ENCODE measurements around the gene PATL2. TPM values are rescaled to one million over a fixed set of nuclear protein-coding genes. Genes with fewer than 3 reads are reported as not detected.

PATL2 gene
- total RNA-seq, 1 donor = 1.8 TPM

DNA sequence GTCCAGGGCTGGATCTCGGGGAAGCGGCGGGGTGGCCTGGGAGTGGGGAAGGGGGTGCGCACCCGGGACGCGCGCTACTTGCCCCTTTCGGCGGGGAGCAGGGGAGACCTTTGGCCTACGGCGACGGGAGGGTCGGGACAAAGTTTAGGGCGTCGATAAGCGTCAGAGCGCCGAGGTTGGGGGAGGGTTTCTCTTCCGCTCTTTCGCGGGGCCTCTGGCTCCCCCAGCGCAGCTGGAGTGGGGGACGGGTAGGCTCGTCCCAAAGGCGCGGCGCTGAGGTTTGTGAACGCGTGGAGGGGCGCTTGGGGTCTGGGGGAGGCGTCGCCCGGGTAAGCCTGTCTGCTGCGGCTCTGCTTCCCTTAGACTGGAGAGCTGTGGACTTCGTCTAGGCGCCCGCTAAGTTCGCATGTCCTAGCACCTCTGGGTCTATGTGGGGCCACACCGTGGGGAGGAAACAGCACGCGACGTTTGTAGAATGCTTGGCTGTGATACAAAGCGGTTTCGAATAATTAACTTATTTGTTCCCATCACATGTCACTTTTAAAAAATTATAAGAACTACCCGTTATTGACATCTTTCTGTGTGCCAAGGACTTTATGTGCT, 721 bp upstream of the PATL2 start:
- H4K20me1 ChIP-seq (ENCODE audit: insufficient read depth, low read length) = peaks cover 50% of the 10 kb centered on the region
- peak overlapping the region; percentile 100 for H3K4me3 ChIP-seq (ENCODE audit: insufficient read depth, low read length)
- peaks cover 22% of the 10 kb centered on the region for H3K36me3 ChIP-seq (ENCODE audit: insufficient read depth, low read length)
- H3K4me2 ChIP-seq (ENCODE audit: insufficient read depth, low read length) = peak overlapping the region; percentile 96
- TF ChIP-seq, protein P1, sequence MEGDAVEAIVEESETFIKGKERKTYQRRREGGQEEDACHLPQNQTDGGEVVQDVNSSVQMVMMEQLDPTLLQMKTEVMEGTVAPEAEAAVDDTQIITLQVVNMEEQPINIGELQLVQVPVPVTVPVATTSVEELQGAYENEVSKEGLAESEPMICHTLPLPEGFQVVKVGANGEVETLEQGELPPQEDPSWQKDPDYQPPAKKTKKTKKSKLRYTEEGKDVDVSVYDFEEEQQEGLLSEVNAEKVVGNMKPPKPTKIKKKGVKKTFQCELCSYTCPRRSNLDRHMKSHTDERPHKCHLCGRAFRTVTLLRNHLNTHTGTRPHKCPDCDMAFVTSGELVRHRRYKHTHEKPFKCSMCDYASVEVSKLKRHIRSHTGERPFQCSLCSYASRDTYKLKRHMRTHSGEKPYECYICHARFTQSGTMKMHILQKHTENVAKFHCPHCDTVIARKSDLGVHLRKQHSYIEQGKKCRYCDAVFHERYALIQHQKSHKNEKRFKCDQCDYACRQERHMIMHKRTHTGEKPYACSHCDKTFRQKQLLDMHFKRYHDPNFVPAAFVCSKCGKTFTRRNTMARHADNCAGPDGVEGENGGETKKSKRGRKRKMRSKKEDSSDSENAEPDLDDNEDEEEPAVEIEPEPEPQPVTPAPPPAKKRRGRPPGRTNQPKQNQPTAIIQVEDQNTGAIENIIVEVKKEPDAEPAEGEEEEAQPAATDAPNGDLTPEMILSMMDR (IDR thresholded peaks at IDR 0.05; ENCODE audit: extremely low read depth, low read depth, low read length) = no peak
- DNase-seq (ENCODE audit: insufficient read length, low spot score, missing footprints) = no peak
- H3K27ac ChIP-seq (ENCODE audit: low read depth, low read length) = peak overlapping the region; percentile 92
- no peaks in the 10 kb centered on the region for H3K9me3 ChIP-seq (ENCODE audit: low read depth, low read length)
- peaks cover 17% of the 10 kb centered on the region for H3K4me1 ChIP-seq (ENCODE audit: insufficient read depth, low read length)
- peak overlapping the region; percentile 83 for H2AFZ ChIP-seq (ENCODE audit: low read length)
- no peaks in the 10 kb centered on the region for H3K27me3 ChIP-seq (ENCODE audit: insufficient read depth, low read length)
- peaks cover 61% of the 10 kb centered on the region for H3K79me2 ChIP-seq (ENCODE audit: insufficient read depth, low read length)

DNA sequence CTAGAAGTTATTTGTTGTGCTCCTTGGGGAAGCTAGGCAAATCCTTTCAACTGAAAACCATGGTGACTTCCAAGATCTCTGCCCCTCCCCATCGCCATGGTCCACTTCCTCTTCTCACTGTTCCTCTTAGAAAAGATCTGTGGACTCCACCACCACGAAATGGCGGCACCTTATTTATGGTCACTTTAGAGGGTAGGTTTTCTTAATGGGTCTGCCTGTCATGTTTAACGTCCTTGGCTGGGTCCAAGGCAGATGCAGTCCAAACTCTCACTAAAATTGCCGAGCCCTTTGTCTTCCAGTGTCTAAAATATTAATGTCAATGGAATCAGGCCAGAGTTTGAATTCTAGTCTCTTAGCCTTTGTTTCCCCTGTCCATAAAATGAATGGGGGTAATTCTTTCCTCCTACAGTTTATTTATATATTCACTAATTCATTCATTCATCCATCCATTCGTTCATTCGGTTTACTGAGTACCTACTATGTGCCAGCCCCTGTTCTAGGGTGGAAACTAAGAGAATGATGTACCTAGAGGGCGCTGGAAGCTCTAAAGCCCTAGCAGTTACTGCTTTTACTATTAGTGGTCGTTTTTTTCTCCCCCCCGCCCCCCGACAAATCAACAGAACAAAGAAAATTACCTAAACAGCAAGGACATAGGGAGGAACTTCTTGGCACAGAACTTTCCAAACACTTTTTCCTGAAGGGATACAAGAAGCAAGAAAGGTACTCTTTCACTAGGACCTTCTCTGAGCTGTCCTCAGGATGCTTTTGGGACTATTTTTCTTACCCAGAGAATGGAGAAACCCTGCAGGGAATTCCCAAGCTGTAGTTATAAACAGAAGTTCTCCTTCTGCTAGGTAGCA, 657 bp downstream of the PATL2 start:
- Histone ChIP-seq H3K4me2 (ENCODE audit: insufficient read depth, low read length) (peak overlapping the region; percentile 96), H3K27ac (ENCODE audit: low read depth, low read length) (peak overlapping the region; percentile 92), H3K79me2 (ENCODE audit: insufficient read depth, low read length) (peaks cover 56% of the 10 kb centered on the region), H2AFZ (ENCODE audit: low read length) (peak overlapping the region; percentile 97), H3K9me3 (ENCODE audit: low read depth, low read length) (no peaks in the 10 kb centered on the region), H4K20me1 (ENCODE audit: insufficient read depth, low read length) (peaks cover 36% of the 10 kb centered on the region), H3K27me3 (ENCODE audit: insufficient read depth, low read length) (no peaks in the 10 kb centered on the region), H3K4me1 (ENCODE audit: insufficient read depth, low read length) (peaks cover 17% of the 10 kb centered on the region), H3K36me3 (ENCODE audit: insufficient read depth, low read length) (peaks cover 8% of the 10 kb centered on the region), H3K4me3 (ENCODE audit: insufficient read depth, low read length) (peak overlapping the region; percentile 100)
- TF ChIP-seq, protein P1 (IDR thresholded peaks at IDR 0.05; ENCODE audit: extremely low read depth, low read depth, low read length) = peak; percentile 44
- no peak for DNase-seq (ENCODE audit: insufficient read length, low spot score, missing footprints)

DNA sequence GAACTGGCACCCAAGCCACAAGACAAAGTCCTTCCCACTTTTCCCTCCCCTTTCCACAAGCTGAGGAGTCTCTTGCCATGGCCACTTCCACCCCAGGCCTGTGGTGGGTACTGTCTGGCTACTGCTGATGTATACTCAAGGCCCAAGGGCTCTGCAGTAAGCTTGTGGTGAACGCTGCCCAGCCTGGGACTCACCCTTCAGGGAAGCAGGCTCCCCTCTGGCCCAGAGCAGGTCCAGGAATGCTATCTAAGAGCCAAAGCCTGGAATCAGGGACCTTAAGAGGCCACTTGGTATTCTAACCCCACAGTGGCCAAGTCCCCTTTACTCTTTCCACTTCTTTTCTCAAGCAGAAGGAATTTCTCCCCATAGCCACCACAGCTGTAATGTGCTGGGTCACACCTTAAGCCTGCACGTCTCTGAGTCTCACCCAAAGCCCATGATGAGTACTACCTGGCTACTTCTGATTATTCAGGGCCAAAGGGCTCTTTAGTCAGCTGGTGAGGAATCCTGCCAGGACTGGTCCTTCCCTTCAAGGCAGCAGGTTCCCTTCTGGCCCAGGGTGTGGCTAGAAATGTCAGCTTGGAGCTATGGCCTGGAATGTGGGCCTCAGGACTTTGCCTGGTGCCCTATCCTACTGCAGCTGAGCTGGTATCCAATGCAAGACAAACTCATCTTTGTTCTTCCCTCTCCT, 4.0 kb downstream of the PATL2 start:
- Histone ChIP-seq H3K4me1 (ENCODE audit: insufficient read depth, low read length) (peaks cover 3% of the 10 kb centered on the region), H3K79me2 (ENCODE audit: insufficient read depth, low read length) (peaks cover 22% of the 10 kb centered on the region), H3K27ac (ENCODE audit: low read depth, low read length) (no peak overlapping the region), H3K4me2 (ENCODE audit: insufficient read depth, low read length) (no peak overlapping the region), H4K20me1 (ENCODE audit: insufficient read depth, low read length) (peaks cover 3% of the 10 kb centered on the region), H3K27me3 (ENCODE audit: insufficient read depth, low read length) (no peaks in the 10 kb centered on the region), H3K4me3 (ENCODE audit: insufficient read depth, low read length) (no peak overlapping the region), H3K9me3 (ENCODE audit: low read depth, low read length) (no peaks in the 10 kb centered on the region), H2AFZ (ENCODE audit: low read length) (no peak overlapping the region), H3K36me3 (ENCODE audit: insufficient read depth, low read length) (no peaks in the 10 kb centered on the region)
- DNase-seq (ENCODE audit: insufficient read length, low spot score, missing footprints) = no peak
- TF ChIP-seq, protein P1 (IDR thresholded peaks at IDR 0.05; ENCODE audit: extremely low read depth, low read depth, low read length) = no peak

All from osteoblast (primary cell).